ENCODE data around the gene CREB3L2.

GRCh38 chr7:137909042-137909441, 92.8 kb downstream of the CREB3L2 start:
- TF ChIP-seq ZBTB26 (CRISPR knock-in tag; IDR thresholded peaks at IDR 0.05; ENCODE audit: borderline replicate concordance), result no peak
- TF ChIP-seq POGK (CRISPR knock-in tag; conservative IDR thresholded peaks at IDR 0.05), result no peak
- TF ChIP-seq SETDB1 (CRISPR knock-in tag; IDR thresholded peaks at IDR 0.05; ENCODE audit: borderline replicate concordance), result no peak
- TF ChIP-seq POLR2AphosphoS5 (IDR thresholded peaks at IDR 0.05; ENCODE audit: low read depth, low read length), result no peak
- no peak for TF ChIP-seq CEBPB (IDR thresholded peaks at IDR 0.05; ENCODE audit: borderline replicate concordance, low read depth, low read length)
- no peak for TF ChIP-seq ZNF670 (CRISPR knock-in tag; IDR thresholded peaks at IDR 0.05; ENCODE audit: borderline replicate concordance)
